DND-41 (cell line): ENCODE measurements around the gene WDR93.

ENCODE experiments used
- ATAC-seq: fragments of 200-7000 bp; cut with Tn5 transposase; 3 replicates; pipeline ENCODE4 v1.9.1; 2021; ENCODE audit warnings: low read depth; ENCODE audit not compliant: insufficient read depth
- DNase-seq: peaks from one replicate; pipeline ENCODE4 v3.0.0-alpha.2; 2020
- H2AFZ ChIP-seq: 2 replicates; pipeline ENCODE4 v1.6.0; 2012; ENCODE audit warnings: low read depth, low read length
- H3K27ac ChIP-seq: 2 replicates; pipeline ENCODE4 v1.5.1; 2012; ENCODE audit warnings: low read length, inconsistent platforms
- H3K27me3 ChIP-seq: fragments of 200-600 bp; sonication (generic); 2 replicates; pipeline ENCODE4 v1.6.0; 2012; ENCODE audit warnings: low read length, mild to moderate bottlenecking, inconsistent platforms; ENCODE audit not compliant: insufficient read depth, poor library complexity
- H3K36me3 ChIP-seq: 2 replicates; pipeline ENCODE4 v1.5.1; 2012; ENCODE audit warnings: low read length, inconsistent platforms; ENCODE audit not compliant: insufficient read depth
- H3K4me1 ChIP-seq: 2 replicates; pipeline ENCODE4 v1.5.1; 2012; ENCODE audit warnings: mild to moderate bottlenecking, low read length; ENCODE audit not compliant: insufficient read depth
- H3K4me2 ChIP-seq: 2 replicates; pipeline ENCODE4 v1.6.0; 2012; ENCODE audit warnings: mild to moderate bottlenecking, moderate library complexity, low read length, inconsistent platforms; ENCODE audit not compliant: insufficient read depth
- H3K4me3 ChIP-seq, 2 experiments: fragments of 200-600 bp in 1 of 2; shearing (Covaris generic) in 1 of 2; 2 replicates each; pipeline ENCODE4 v1.5.1; 2012 to 2016; ENCODE audit warnings: inconsistent platforms in 2 of 2, low read length in 2 of 2, mild to moderate bottlenecking in 2 of 2, low read depth in 1 of 2, moderate library complexity in 1 of 2
- H3K79me2 ChIP-seq: 2 replicates; pipeline ENCODE4 v1.6.0; 2012; ENCODE audit warnings: low read length, inconsistent platforms; ENCODE audit not compliant: insufficient read depth
- H3K9ac ChIP-seq: 2 replicates; pipeline ENCODE4 v1.6.0; 2012; ENCODE audit warnings: low read depth, mild to moderate bottlenecking, inconsistent platforms, low read length, moderate library complexity
- H3K9me3 ChIP-seq: 2 replicates; pipeline ENCODE4 v1.5.1; 2012; ENCODE audit warnings: low read length, moderate library complexity, mild to moderate bottlenecking, inconsistent platforms; ENCODE audit not compliant: insufficient read depth, severe bottlenecking
- H4K20me1 ChIP-seq: 2 replicates; pipeline ENCODE4 v1.6.0; 2012; ENCODE audit warnings: low read length; ENCODE audit not compliant: insufficient read depth
- CTCF ChIP-seq: IDR thresholded peaks from 2 replicates; pipeline ENCODE4 v1.5.1; 2012; ENCODE audit warnings: borderline replicate concordance, low read length, moderate library complexity, mild to moderate bottlenecking; ENCODE audit not compliant: poor library complexity, severe bottlenecking; ENCODE audit errors: extremely low read depth
- EZH2 ChIP-seq: IDR thresholded peaks from 3 replicates; pipeline ENCODE4 v1.6.1; 2012; ENCODE audit warnings: borderline replicate concordance, low read depth, mild to moderate bottlenecking, moderate library complexity, low read length, inconsistent platforms; ENCODE audit not compliant: severe bottlenecking

WDR93 gene

DNA sequence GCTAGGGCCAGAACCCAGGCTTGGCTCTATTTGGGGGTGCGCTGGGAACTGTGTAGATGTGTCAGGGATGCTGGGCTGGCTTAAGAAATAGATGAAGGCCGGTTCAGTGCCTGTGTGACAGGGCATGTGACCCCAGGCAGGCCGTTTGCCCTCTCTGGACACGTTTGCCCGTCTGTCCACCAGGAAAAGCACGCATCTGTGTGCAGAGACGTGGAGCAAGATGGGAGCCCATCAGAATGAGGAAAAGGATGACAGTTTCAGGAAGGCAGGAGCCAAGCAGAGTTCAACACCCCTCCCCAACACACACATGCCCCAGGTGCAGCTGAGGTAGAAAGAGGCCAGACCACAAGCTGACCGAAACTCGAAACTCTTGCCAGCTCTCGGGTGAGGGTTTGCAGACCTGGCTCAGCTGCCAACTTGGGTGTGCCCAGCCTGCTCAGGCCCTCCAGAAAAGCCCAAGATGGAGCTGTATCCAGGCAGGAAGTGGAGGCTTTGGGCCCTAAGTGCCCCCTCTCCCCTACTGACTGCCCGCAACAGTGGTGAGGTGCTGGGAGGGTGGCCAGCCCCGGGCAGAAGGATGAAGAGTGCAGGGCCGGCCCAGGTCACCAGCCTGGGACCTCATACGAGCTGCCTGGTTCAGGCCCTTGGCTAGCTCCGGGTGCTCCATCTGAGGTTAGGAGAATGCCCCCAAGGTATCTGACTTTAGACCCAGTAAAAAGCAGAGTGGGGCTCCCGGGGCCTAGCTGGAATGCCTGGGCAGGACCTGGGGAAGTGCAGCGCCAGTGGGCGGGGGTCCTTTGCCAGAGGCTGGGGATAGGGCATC, 70.6 kb downstream of the WDR93 start:
- no peaks in the 10 kb centered on the region for H4K20me1 ChIP-seq
- no peaks in the 10 kb centered on the region for H3K79me2 ChIP-seq
- H3K4me1 ChIP-seq, result no peaks in the 10 kb centered on the region
- ATAC-seq (no peak), DNase-seq (no peak)
- TF ChIP-seq EZH2 (no peak), CTCF (no peak)
- no peak overlapping the region for H3K4me3 ChIP-seq
- no peaks in the 10 kb centered on the region for H3K36me3 ChIP-seq
- no peaks in the 10 kb centered on the region for H3K9me3 ChIP-seq
- H3K4me2 ChIP-seq, result no peak overlapping the region
- no peaks in the 10 kb centered on the region for H3K27me3 ChIP-seq
- no peak overlapping the region for H3K27ac ChIP-seq
- H2AFZ ChIP-seq, result no peak overlapping the region
- H3K9ac ChIP-seq, result no peak overlapping the region

- DNase-seq (no peak), ATAC-seq (no peak)
- Histone ChIP-seq H3K27ac (no peak overlapping the region), H3K36me3 (no peaks in the 10 kb centered on the region), H3K9ac (no peak overlapping the region), H3K9me3 (no peaks in the 10 kb centered on the region), H3K4me1 (no peaks in the 10 kb centered on the region), H2AFZ (no peak overlapping the region), H3K79me2 (no peaks in the 10 kb centered on the region), H3K4me2 (no peak overlapping the region), H3K27me3 (no peaks in the 10 kb centered on the region), H3K4me3 (no peak overlapping the region), H4K20me1 (no peaks in the 10 kb centered on the region)
- TF ChIP-seq EZH2 (no peak), CTCF (no peak)
Observed at GRCh38 chr15:89761929-89762328, 71.3 kb downstream of the WDR93 start.

DNA sequence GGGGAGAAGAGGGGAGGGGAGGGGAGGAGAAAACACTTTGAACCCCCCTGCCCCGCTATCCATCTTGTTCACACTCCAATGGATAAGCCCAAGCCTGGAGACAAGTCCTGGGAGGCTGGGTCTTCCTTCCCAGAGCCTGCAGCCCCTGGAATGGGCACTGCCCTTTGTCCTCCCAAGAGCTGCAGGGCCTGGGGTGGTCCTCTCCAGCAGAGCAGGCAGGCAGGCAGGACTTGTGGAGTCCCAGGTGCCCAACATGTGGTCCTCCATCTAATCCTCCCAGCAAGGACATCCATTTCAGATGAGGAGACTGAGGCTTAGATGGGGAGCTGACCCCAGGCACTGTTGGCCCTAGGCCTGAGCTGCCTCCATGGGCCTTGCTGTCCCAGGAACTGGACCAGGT, 75.1 kb downstream of the WDR93 start:
- H3K79me2 ChIP-seq, result no peaks in the 10 kb centered on the region
- no peak overlapping the region for H3K4me3 ChIP-seq
- H3K36me3 ChIP-seq, result no peaks in the 10 kb centered on the region
- H4K20me1 ChIP-seq, result no peaks in the 10 kb centered on the region
- DNase-seq (no peak), ATAC-seq (no peak)
- no peaks in the 10 kb centered on the region for H3K27me3 ChIP-seq
- no peak overlapping the region for H3K4me2 ChIP-seq
- no peaks in the 10 kb centered on the region for H3K4me1 ChIP-seq
- H2AFZ ChIP-seq, result no peak overlapping the region
- no peak overlapping the region for H3K9ac ChIP-seq
- no peak overlapping the region for H3K27ac ChIP-seq
- TF ChIP-seq EZH2, result no peak
- TF ChIP-seq CTCF, result no peak
- H3K9me3 ChIP-seq, result no peaks in the 10 kb centered on the region
